ENCODE results near the gene RASA2. TPM values are rescaled to one million over a fixed set of nuclear protein-coding genes. Genes with fewer than 3 reads are reported as not detected.

RASA2 gene
- total RNA-seq, 1 experiment from 2014 or later = 14.5 TPM

DNA sequence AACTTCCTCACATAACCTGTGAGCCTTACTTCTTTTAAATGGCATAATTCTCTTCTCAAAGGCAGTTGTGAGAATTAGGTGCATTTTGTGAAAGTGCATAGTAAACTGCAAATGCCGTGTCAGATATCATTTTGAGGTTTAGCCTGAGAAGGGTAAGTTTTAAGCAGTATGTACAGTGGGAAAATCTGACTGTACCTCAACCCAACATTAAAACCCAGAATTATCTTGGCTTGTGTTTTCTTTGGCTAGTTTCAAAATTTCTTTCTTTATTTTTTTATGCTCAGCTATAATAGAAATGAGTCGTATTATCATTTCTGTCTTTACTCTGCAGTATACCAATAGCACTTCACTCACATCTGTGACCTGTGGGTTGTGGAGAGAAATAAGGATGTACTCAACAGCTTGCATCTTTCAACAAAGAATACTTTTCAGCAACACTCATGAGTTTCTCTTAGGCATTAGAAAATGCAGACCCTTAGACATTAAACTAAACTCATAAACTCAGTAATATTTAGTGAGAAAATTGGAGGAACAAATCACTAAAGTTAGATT, 65.7 kb downstream of the RASA2 start:
- ChIA-PET POLR2A (no interaction called here), CTCF (no interaction called here)
- BruUV-seq (replicated peaks) = no TSS peak
- in situ Hi-C loops (cut with HindIII; ENCODE audit: low pct_unique_long_range_greater_than_20kb, low sequenced_read_pairs) = no loop called here
- no peak overlapping the region for H3K27ac ChIP-seq (ENCODE audit: low read length)
- no peaks in the 10 kb centered on the region for H3K27me3 ChIP-seq (ENCODE audit: control insufficient read depth, insufficient read depth, low read length)
- H3K9me3 ChIP-seq (ENCODE audit: control insufficient read depth, insufficient read depth, low read depth, low read length) = no peaks in the 10 kb centered on the region
- no peak overlapping the region for H3K4me3 ChIP-seq (ENCODE audit: low read depth in 2 of 2, low read length in 2 of 2)
- no peak for DNase-seq (ENCODE audit: low read depth, low spot score)
- intact Hi-C loops (cut with micrococcal nuclease; ENCODE audit: unreplicated experiment) = no loop called here
- ATAC-seq = no peak
- no peaks in the 10 kb centered on the region for H3K36me3 ChIP-seq (ENCODE audit: control insufficient read depth, insufficient read depth, low read length)
- no peaks in the 10 kb centered on the region for H3K4me1 ChIP-seq (ENCODE audit: control insufficient read depth, insufficient read depth, low read length)
- TF ChIP-seq POLR2AphosphoS5 (IDR thresholded peaks at IDR 0.05; ENCODE audit: low read depth, low read length) = no peak
- no peak for TF ChIP-seq SIN3A (IDR thresholded peaks at IDR 0.05; ENCODE audit: borderline replicate concordance, insufficient read depth, low read depth, low read length)
- TF ChIP-seq TCF7L2 (IDR thresholded peaks at IDR 0.05; ENCODE audit: low read depth, low read length) = no peak
- TF ChIP-seq, protein P1, sequence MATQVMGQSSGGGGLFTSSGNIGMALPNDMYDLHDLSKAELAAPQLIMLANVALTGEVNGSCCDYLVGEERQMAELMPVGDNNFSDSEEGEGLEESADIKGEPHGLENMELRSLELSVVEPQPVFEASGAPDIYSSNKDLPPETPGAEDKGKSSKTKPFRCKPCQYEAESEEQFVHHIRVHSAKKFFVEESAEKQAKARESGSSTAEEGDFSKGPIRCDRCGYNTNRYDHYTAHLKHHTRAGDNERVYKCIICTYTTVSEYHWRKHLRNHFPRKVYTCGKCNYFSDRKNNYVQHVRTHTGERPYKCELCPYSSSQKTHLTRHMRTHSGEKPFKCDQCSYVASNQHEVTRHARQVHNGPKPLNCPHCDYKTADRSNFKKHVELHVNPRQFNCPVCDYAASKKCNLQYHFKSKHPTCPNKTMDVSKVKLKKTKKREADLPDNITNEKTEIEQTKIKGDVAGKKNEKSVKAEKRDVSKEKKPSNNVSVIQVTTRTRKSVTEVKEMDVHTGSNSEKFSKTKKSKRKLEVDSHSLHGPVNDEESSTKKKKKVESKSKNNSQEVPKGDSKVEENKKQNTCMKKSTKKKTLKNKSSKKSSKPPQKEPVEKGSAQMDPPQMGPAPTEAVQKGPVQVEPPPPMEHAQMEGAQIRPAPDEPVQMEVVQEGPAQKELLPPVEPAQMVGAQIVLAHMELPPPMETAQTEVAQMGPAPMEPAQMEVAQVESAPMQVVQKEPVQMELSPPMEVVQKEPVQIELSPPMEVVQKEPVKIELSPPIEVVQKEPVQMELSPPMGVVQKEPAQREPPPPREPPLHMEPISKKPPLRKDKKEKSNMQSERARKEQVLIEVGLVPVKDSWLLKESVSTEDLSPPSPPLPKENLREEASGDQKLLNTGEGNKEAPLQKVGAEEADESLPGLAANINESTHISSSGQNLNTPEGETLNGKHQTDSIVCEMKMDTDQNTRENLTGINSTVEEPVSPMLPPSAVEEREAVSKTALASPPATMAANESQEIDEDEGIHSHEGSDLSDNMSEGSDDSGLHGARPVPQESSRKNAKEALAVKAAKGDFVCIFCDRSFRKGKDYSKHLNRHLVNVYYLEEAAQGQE (IDR thresholded peaks at IDR 0.05; ENCODE audit: insufficient read depth in 1 of 2, low read depth in 2 of 2, low read length in 1 of 2) = no peak
- TF ChIP-seq, protein P2, sequence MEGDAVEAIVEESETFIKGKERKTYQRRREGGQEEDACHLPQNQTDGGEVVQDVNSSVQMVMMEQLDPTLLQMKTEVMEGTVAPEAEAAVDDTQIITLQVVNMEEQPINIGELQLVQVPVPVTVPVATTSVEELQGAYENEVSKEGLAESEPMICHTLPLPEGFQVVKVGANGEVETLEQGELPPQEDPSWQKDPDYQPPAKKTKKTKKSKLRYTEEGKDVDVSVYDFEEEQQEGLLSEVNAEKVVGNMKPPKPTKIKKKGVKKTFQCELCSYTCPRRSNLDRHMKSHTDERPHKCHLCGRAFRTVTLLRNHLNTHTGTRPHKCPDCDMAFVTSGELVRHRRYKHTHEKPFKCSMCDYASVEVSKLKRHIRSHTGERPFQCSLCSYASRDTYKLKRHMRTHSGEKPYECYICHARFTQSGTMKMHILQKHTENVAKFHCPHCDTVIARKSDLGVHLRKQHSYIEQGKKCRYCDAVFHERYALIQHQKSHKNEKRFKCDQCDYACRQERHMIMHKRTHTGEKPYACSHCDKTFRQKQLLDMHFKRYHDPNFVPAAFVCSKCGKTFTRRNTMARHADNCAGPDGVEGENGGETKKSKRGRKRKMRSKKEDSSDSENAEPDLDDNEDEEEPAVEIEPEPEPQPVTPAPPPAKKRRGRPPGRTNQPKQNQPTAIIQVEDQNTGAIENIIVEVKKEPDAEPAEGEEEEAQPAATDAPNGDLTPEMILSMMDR (IDR thresholded peaks at IDR 0.05) = no peak

DNA sequence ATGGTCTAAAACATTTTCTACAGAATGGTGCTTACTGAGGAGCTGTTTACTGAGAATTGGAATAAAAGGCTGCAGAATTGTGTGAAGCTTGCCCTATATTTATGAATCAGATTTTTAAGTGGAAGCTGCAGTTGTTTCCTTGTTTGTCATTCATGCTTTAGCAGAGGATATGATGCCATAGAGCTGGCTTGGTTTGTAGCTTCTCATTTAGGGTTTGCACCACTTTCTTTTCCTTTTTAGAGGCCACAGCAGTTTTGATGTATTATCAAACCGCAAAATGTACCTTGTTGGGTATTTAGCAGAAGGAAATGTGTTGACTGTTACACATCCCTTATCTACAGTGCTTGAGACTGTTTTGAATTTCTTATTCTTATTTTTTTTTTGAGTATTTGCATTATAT, 66.2 kb downstream of the RASA2 start:
- TF ChIP-seq SIN3A (IDR thresholded peaks at IDR 0.05; ENCODE audit: borderline replicate concordance, insufficient read depth, low read depth, low read length) (no peak), POLR2AphosphoS5 (IDR thresholded peaks at IDR 0.05; ENCODE audit: low read depth, low read length) (no peak), TCF7L2 (IDR thresholded peaks at IDR 0.05; ENCODE audit: low read depth, low read length) (no peak)
- TF ChIP-seq, protein P2 (IDR thresholded peaks at IDR 0.05) = no peak
- TF ChIP-seq, protein P1 (IDR thresholded peaks at IDR 0.05; ENCODE audit: insufficient read depth in 1 of 2, low read depth in 2 of 2, low read length in 1 of 2) = no peak
- DNase-seq (ENCODE audit: low read depth, low spot score) (no peak), ATAC-seq (no peak)
- no TSS peak for BruUV-seq (replicated peaks)
- Histone ChIP-seq H3K27ac (ENCODE audit: low read length) (no peak overlapping the region), H3K4me3 (ENCODE audit: low read depth in 2 of 2, low read length in 2 of 2) (no peak overlapping the region), H3K4me1 (ENCODE audit: control insufficient read depth, insufficient read depth, low read length) (no peaks in the 10 kb centered on the region), H3K27me3 (ENCODE audit: control insufficient read depth, insufficient read depth, low read length) (no peaks in the 10 kb centered on the region), H3K36me3 (ENCODE audit: control insufficient read depth, insufficient read depth, low read length) (no peaks in the 10 kb centered on the region), H3K9me3 (ENCODE audit: control insufficient read depth, insufficient read depth, low read depth, low read length) (no peaks in the 10 kb centered on the region)
- intact Hi-C loops (cut with micrococcal nuclease; ENCODE audit: unreplicated experiment) (no loop called here), in situ Hi-C loops (cut with HindIII; ENCODE audit: low pct_unique_long_range_greater_than_20kb, low sequenced_read_pairs) (no loop called here)
- POLR2A ChIA-PET = no interaction called here
- CTCF ChIA-PET = no interaction called here
